Islet of Langerhans (tissue), 1 donor: ENCODE measurements around the gene PEA15.

Experiments used
- FAIRE-seq: peaks from one replicate; lab custom pipeline; 2011; peaks lifted over from hg19 to GRCh38; lab: Jason Lieb, UNC

Gene PEA15

DNA sequence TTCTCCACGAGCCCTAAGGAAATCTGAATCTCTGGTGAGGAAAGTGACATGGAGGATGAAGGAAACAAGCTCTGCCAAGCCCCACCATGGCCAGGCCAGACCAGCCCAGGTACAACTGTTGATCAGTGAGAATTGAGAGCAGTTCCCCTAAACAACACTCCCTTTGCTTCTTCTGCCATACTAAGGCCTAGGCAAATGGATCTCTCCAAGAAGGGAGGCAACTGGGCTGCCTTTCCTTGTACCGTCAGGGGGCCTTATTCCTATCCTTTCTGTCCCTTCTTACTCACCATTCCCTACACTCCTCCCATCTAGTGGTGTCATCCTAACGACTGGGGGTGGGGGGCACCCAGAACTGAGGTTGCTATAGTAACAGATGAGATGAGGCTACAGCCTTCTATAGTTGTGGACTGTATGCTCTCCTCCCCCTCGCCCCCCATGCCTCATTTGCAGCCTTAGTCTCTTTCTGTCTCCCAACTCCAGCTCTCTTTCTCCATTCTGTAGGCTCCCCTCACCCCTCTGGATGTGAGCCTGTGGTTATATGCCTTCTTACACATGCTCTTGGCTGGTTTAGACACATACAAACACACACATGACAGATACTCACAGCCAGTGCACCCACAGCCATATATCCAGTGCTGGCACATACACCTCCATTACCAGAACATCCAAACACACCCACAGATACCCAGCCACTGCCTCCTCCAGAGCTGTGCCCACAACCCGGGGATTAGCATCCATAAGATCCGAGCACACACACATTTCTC, 3.6 kb downstream of the PEA15 start:
- no peak for FAIRE-seq

DNA sequence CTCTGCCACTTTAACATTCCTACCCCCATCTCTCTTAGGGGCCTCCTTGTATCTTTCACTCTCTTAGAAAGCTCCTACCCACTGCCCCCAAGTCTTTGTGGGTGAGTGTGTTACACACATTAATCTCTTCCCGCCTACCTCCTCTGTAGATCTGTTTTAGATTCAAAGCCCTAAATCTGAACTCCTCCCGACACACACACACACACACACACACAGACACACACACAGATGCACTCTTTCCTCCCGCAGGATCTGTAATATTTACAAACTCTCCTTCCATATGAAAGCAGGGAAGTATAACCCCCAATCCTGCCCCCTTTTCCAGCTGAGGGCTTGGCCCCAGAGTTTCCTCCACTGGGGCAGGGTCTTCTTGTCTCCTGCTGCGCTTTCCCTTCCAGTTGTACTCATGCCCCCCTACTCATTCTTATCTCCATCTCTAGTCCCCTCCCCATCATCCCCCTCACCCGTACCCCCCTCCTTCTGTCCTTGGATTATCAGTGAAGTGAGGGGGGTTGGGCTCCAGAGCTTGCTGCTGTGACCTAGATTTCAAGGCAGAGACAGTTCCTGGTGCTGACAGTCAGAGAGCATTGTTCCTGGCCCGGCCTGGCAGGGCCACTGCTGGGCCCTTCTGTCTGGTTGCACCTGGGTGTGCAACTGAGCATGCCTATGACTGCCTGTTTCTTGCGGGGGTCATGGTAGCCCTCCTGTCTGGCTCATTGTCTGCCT, 4.3 kb downstream of the PEA15 start:
- FAIRE-seq: no peak

DNA sequence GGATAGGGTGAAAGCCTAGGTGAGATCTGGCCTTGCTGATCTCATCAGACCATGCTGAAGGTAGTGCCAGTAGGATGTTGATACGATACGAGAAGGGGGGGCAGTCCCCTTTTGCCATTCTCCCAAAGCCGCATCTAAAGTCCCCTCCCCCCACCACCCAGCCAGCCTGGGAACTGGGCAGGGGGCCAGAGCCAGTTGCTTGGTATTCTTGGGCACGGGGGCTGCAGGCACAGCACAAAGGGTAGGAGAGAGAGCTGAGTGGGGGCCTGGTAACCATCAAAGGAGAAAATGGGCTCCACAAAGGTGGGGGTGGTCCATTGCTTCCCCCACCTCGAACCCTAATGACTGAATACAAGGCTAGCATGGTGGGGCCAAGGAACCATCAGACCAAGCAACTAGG, 5.4 kb downstream of the PEA15 start:
- FAIRE-seq: no peak

DNA sequence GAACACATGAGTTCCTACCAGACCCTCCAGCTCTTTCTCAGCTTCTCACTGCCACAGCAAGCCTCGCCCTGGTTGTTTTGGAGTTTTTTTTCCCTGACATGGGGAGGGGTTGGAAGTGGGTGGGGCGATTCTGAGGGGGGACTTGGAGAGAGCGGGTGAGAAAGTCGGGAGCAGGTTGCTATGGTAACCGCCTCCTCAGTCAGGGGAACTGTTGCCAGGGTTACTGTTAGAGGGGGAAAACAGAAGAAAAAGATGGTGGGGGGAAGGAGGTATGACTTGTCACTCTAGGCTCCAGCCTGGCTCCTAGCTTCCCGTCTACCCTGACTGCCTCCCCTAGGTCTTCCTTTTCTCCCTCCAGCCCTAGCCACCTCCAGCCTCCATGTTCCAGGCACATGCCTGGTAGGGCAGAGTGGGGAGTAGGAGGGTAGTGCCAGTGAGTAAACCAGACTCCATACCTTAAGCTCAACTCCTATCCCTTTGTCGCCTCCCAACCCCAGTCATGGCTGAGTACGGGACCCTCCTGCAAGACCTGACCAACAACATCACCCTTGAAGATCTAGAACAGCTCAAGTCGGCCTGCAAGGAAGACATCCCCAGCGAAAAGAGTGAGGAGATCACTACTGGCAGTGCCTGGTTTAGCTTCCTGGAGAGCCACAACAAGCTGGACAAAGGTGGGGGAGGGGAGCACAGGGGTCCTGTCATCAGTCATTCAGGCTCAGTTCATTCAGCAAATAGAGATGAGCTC, 6.0 kb downstream of the PEA15 start:
- FAIRE-seq: no peak

DNA sequence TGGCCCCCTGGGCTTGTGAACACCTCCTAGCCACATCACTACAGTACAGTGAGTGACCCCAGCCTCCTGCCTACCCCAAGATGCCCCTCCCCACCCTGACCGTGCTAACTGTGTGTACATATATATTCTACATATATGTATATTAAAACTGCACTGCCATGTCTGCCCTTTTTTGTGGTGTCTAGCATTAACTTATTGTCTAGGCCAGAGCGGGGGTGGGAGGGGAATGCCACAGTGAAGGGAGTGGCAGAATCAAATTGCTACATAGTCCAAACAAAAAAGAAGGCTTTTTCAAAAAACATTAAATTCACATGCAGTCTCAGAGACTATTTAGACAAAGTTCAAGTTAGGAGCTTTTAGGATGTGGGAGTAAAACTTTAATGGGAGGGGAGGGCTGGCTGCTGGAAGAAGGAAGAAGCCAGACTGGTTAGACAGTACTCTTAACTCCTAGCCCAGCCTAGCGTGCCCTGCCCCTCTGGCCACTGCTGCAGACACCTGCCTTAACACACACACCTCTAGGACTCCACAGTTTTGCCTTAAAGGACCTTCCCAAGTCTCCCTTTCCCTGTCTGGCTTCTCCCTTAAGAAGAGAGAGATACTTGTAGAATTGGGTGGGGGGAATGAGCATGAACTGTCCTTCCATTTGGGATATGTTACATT, 9.4 kb downstream of the PEA15 start:
- no peak for FAIRE-seq

DNA sequence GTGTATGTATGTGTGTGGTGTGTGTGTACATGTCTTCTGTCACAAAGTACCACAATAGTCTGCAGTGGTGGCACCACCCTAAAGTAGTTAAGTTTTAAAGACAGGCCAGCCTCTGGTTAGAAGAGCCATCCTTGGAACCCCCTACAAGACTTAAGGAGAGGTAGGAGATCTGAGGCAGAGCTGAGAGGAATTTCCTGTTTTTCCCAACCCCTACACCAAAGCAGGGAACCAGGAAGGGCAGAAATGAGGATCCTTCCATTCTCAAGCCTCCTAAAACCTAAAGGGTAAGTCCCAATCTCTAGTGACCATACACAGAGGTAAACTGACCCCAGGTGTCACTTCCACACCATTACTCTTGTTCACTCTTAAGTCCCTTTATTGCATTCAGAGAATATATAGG, 11.1 kb downstream of the PEA15 start:
- FAIRE-seq: no peak

DNA sequence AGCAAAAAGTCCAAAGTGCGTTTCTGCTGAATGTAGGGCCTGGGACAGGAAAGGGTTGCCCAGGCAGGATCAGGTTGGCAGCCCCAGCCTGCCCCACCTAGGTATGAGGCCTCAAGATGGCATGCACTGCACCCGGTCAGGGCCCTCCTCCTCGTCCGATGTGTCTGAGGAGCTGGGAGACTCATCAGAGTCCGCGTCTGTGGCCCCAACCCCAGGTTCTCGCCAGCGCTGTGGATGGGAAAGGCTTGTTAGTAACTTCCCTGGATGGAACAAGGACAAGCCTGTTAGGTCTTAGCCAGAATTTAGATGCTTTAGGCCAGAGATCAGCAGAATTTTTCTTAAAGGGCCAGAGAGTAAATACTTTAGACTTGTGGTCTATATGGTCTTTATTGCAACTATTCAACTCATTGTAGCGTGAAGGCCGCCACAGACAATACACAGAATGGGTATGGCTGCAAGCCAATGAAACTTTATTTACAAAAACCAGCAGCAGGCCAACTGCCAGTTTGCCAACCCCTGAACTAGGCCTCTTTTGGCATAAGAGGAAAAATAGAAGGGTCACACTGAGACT, 12.4 kb downstream of the PEA15 start:
- FAIRE-seq: no peak

DNA sequence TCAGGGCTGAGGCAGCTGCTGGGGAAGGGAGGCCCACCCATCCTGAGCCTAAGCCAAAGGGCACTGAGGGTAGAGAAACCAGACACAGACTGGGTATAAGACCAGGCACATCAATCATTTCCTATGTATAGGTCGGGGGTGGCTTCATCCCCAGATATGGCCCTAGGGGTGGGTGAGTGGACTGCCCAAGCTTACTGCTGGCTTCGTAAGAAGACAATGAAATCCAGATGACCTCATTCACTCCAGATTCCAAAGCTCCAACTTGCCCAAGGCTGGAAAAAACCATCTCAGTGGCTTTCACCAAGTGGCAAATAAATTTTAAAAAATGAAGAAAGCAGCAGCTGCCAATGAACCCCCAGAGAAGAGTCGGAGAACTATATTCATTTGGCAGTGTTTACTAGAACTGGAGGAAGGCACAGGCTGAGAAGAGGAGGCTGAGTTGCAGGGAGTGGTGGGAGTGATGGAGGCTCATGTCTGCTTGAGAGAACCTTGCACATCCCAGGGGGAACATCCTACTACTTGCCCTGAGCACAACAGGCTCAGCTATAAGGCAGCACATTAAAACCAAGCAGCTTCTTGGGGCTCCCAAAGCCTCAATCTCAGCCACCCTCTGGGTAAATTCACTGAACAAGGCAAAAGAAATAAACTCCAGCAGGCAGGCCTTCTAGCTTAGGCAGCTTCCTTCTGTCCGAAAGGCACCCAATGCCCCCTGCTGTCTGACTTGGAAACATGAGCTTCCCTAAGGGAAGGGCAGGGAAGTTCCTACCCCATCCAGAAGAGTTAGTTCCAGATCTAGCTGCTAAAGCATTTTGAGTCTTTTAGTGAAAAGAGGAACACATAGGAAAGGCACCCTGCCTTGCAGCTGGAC, 14.1 kb downstream of the PEA15 start:
- FAIRE-seq: no peak

DNA sequence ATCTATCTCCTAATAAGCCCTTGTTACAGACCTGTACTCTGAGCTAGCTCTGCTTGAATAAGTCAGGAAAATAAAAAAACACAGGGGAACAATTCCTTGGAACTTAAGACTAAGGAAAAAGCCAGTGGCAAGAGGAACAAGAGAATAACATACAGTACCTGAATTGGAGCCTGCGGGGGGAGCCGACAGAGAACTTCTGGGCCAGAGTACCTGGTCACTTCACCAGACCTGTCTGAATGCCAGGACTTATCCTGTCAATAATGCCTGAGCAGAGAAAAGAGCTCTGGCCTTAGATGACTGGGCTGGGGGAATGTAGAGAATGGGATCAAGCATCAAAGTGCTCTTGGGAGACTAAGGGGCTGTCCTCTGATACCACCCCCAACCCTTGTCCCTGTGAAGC, 15.1 kb downstream of the PEA15 start:
- no peak for FAIRE-seq

DNA sequence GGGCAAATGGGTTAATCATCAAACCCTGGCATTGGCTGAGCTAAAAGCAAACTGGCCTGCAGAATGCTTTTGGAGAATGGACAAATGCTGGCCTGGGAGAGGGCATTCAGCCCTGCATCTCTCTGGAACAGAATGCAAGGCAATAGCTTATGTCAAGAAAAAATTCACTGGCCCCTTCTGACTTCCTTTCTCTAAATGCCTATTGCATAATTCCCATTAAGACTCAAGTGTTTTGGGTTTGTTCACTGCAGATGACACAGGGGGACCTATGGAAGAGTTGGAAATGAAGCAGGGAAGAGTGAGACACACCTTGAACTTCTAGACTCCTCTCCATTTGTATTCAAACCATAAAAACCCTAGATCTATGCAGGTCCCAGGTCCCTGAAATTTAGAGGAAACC, 15.9 kb downstream of the PEA15 start:
- no peak for FAIRE-seq

DNA sequence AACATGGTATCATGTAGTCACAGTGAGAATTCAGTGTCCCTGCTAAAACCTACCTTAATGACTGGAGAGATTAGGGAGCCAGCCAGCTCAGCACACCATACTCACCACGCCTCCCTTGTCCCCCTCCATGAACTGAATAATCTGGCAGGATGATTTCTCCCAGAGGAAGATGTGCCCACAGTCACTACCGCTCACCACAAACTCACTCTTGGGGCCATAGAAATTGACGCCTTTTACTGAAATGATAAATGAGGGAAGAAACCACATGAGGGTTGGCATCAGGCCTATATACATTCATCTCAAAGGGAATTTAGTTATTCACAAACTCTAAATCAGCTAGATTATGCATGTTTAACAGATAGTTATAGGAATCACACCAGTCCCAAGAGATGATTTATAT, 17.4 kb downstream of the PEA15 start:
- no peak for FAIRE-seq

DNA sequence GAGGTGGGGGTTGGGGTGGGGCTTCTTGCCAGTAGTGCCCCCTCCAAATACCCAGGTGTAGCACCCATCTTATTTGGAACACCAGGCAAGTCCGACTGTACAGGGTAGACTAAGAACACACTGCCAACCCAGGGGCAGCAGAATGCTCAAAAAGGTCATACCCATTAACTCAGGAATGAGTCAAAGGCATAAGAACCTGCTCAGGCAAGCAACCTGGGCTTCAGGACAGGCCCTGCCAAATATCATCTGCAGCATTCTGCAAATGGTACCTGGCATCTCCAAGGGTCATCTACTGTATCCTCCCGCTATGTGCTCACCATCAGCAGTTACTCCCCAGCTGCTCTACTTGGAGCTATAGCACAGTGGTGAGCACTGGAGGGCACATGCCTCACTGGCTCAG, 19.4 kb downstream of the PEA15 start:
- FAIRE-seq: no peak

DNA sequence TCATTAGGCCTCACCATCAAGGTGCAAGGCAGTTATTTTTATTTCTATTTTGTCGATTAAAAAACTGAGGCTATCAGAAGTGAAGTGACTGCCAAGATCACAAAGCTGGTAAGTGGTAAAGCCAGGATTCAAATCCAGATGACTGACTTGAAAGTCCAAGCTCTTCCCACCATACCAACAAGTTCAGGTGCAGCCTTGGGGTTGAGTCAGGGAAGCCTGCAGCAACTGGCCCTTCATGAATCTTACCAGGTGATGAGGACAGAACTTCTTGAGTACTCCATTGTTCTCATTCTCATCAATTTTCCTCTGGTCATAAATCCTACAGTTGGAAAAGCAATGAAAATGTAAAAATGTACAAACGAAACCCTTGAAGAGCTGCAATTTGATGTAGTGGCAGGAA, 20.2 kb downstream of the PEA15 start:
- FAIRE-seq: no peak

DNA sequence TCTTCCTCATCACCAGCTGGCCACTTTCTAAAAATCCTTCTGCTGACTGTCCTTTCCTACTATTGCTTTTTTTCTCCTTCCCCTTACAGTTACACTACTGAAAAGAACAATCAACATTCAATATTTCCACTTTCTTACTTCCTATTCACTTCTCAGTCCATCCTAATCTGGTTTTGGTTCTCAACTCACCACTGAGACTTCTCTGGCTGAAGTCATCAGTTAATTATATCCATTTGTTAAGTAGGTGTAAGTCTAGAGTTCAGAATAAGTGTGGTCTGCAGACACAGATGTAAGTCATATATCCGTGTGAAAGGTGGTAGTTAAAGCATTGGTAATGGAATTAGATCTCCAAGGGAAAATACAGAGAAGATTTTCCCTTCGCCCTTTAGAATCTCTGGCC, 21.4 kb downstream of the PEA15 start:
- no peak for FAIRE-seq

DNA sequence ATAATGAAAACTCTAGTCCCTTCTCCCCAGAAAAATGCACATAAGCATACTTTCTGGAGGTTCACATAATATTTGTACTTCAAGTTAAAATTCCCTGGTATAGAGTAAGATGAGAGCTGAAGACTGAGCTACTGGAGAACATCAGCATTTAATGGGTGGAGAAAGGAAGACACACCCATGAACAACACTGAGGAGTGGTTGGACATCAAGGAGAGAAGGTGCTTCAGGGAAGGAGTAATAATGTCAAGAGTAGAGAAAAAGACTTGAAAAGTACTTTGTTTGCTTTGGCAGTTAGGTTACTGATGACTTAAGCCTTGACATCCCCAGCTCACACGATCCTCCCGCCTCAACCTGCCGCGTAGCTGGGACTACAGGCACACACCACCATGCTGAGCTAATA, 21.9 kb downstream of the PEA15 start:
- no peak for FAIRE-seq

DNA sequence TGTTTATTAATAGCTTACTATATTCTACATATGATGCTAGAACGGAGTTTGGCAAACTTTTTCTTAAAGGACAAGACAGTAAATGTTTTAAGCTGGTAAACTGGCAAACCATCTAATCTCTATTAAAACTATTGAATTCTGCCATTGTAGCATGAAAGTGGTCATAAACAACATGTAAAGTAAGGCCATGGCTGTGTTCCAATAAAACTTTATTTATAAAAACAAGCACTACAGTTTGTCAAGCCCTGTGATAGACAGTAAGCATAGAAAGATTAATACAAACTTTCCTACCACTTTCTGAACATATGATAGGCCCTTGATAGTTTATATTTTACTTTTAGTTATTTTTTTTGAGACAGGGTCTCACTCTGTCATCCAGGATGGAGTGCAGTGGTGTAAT, 22.4 kb downstream of the PEA15 start:
- FAIRE-seq: no peak

DNA sequence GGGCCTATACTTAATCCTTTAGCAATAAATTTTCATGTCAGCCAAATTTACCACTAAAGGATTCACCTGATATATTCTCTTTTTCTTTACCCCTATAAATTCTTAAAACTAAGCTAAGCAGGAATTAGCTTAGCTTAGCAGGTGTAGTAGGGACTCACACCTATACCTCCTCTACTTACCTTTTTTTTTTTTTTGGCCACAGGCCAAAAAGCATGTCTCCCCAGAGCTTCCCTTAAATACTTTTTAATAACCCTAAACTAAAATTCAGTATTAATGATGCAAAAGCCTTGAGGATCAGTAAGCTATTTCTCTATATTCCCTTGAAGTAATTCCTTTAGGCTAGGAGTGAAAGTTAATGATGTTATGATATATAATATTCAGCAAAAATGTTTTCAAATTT, 23.2 kb downstream of the PEA15 start:
- FAIRE-seq: no peak

DNA sequence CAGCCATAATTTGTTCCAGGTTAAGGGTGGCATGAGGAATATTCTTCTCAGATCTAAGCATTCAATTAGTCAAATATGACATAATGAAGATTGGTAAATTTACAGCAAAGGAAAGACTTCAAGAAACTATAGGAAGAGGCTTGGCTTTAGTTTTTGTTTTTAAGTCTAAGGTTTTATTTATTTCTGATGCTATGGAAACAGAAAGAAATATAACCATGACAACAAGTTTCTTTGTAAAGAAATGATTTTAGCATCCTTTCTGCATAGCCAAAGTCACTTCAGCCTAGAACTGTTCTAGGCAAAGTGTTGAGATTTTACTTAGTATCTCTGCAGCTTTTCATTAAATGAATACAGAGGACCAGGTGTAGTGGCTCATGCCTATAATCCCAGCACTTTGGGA, 27.7 kb downstream of the PEA15 start:
- no peak for FAIRE-seq

DNA sequence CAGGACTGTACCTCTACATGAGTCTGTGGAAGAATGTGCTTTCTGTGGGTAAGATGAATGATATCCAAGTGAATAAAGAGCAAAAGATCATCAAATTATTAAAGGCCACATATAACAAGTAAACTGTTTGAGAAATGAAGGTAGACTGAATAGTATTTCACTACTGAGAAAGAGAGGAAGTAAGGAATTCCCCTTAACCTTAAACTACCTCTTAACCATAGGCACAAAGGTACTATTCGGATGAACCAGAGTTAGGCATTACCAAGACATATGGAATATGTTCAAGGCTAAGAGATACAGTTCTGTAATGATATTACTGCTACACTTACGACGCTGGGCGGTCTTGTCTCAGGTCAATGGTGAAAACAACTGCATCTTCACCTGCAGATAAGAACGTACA, 31.6 kb downstream of the PEA15 start:
- no peak for FAIRE-seq

DNA sequence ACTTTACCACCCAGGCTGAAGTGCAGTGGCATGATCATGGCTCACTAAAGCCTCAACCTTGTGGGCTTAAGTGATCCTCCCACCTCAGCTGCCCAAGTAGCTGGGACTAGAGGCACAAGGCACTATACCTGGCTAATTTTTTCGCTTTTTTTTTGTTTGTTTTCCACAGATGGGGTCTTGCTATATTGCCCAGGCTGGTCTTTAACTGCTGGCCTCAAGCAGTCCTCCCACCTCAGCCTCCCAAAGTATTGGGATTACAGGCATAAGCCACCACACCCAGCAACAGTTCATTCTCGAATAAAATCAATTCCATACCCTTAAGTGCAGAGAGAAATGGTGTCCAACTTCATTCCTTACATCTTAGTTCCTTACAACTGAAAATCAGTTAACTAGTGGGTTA, 32.4 kb downstream of the PEA15 start:
- no peak for FAIRE-seq

DNA sequence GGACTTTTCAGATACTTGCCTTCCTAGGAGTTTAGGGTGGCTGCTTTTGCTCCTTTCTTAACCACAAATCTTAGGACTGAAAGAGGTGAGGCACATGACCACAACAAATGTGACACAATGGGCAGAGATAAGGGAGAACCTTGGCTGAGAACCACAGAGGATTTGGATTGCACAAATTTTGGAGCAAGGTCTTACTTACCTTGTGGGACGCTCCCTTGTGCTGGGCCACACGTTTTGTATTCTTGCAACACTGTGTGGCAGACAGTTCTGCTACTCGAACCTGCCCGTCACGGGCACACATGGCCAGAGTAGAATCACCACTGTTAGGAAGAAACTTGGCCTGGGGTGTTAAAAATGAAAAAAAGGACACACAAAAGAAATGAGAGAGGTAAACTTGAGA, 33.2 kb downstream of the PEA15 start:
- no peak for FAIRE-seq
